GM13977 (cell line): Measurements from ENCODE around the gene NOP53.
"Not testable (repeated sequence)": the region's sequence is repeated elsewhere in the genome, so short reads cannot be mapped to it uniquely, and the experiment has no call there.

Experiments
- DNase-seq: peaks from one replicate; pipeline ENCODE4 v3.0.0; 2012; ENCODE audit warnings: low spot score
- in situ Hi-C: fragments of 300-500 bp; cut with MboI; formaldehyde crosslinking; loops from one replicate; pipeline ENCODE4 v1.12.0; 2022; ENCODE audit warnings: low sequenced_read_pairs, low pct_unique_long_range_greater_than_20kb, mixed read lengths, inconsistent platforms; ENCODE audit not compliant: unreplicated experiment
- TF ChIP-seq, protein P1 (sequence below): IDR thresholded peaks from 2 replicates; pipeline ENCODE4 v1.5.1; 2012; ENCODE audit warnings: mild to moderate bottlenecking, control low read depth; ENCODE audit not compliant: insufficient read depth; ENCODE audit errors: extremely low read depth, missing control alignments

Gene NOP53

DNA sequence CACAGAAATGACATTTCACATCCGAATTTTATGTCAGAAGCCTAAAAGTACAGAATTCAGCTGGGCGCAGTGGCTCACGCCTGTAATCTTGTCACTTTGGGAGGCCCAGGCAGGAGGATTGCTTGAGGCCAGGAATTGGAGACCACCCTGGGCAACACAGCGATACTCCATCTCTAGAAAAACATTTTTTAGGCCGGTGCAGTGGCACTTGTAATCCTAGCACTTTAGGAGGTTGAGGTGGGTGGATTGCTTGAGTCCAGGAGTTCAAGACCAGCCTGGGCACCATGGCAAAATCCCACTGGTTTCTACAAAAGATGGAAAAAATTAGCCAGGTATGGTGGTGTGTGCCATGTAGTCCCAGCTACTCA lies 15.3 kb downstream of the NOP53 start:
- in situ Hi-C loops: no loop called here
- TF ChIP-seq, protein P1, sequence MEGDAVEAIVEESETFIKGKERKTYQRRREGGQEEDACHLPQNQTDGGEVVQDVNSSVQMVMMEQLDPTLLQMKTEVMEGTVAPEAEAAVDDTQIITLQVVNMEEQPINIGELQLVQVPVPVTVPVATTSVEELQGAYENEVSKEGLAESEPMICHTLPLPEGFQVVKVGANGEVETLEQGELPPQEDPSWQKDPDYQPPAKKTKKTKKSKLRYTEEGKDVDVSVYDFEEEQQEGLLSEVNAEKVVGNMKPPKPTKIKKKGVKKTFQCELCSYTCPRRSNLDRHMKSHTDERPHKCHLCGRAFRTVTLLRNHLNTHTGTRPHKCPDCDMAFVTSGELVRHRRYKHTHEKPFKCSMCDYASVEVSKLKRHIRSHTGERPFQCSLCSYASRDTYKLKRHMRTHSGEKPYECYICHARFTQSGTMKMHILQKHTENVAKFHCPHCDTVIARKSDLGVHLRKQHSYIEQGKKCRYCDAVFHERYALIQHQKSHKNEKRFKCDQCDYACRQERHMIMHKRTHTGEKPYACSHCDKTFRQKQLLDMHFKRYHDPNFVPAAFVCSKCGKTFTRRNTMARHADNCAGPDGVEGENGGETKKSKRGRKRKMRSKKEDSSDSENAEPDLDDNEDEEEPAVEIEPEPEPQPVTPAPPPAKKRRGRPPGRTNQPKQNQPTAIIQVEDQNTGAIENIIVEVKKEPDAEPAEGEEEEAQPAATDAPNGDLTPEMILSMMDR: no peak
- no peak for DNase-seq

DNA sequence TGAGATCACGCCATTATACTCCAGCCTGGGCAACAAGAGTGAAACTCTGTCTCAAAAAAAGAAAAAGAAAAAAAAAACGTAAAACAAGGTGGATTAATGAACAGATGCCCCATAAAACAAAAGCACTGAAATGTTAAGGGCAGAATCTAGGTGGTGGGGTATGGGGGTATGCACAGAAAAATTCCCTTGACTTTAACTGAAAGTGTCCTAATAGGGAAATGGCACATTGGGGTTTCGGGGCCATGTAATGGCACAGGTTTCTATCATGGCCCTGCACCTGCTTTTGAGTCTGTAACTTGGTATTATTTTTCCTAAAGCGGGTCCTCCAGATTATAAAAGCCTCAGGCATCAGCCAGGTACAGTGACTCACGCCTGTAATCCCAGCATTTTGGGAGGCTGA lies 16.2 kb downstream of the NOP53 start:
- TF ChIP-seq, protein P1: no peak
- no peak for DNase-seq
- in situ Hi-C loops: no loop called here

DNA sequence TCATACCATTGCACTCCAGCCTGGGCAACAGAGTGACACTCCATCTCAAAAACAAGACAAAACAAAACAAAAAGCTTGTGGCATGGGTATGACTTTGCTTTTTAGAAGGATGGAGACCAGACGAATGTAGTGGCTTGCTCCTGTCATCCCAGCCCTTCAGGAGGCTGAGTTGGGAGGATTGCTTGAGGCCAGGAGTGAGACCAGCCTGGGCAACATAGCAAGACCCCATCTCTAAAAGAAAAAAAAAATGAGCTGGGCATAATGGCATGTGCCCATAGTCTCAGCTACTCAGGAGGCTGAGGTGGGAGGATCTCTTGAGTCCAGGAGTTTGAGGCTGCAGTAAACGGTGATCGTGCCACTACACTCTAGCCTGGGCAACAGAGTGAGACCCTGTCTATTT lies 16.8 kb downstream of the NOP53 start:
- in situ Hi-C loops: no loop called here
- TF ChIP-seq, protein P1: no peak

DNA sequence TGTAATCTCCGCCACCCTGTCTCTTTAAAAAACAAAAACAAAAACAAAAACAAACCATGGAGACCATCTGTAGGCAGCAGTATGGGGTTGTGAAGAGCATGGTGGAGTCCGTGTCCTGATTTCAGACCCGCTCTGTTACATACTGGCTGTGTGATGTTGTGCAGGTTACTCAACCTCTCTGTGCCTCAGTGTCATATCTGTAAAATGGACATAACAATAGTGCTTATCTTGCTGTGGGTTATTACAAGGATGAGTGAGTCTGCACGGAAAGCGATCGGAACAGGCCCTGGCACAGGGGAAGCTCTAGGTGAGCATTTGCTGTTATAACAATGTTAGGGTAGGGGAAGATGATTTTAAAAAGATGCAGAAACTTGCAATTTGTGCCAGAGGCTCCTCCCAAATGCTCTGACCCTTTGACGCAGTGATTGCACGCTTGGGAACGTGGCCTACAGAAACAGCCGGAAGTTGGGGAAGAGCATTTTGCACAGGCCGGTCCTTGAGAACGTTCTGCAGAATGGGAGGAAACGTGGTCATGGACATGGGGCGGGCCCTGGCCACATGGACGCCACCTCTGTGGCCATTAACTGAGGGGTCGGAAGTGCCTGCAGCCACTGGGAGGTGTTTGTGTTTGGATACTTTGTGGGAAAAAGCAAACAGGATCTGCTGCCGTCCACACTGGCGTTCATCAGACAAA lies 17.4 kb downstream of the NOP53 start:
- in situ Hi-C loops: no loop called here
- no peak for DNase-seq

More for the DNA sequence above, 16.8 kb downstream of the NOP53 start:
- no peak for DNase-seq

DNA sequence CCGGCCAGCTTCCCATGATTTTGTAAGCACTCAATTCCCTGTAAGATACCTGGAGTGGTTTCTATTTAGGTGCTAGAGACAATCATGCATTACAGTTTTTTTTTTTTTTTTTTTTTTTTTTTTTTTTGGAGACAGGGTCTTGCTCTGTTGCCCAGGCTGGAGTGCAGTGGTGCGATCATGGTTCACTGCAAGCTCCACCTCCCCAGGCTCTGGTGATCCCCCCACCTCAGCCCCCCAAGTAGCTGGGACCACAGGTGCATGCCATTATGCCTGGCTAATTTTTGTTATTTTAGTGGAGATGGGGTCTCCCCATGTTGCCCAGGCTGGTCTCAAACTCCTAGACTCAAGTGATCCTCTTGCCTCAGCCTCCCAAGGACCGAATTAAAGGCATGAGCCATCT lies 19.4 kb downstream of the NOP53 start:
- in situ Hi-C loops: not testable (repeated sequence)

More for the DNA sequence above, 17.4 kb downstream of the NOP53 start:
- TF ChIP-seq, protein P1: no peak

DNA sequence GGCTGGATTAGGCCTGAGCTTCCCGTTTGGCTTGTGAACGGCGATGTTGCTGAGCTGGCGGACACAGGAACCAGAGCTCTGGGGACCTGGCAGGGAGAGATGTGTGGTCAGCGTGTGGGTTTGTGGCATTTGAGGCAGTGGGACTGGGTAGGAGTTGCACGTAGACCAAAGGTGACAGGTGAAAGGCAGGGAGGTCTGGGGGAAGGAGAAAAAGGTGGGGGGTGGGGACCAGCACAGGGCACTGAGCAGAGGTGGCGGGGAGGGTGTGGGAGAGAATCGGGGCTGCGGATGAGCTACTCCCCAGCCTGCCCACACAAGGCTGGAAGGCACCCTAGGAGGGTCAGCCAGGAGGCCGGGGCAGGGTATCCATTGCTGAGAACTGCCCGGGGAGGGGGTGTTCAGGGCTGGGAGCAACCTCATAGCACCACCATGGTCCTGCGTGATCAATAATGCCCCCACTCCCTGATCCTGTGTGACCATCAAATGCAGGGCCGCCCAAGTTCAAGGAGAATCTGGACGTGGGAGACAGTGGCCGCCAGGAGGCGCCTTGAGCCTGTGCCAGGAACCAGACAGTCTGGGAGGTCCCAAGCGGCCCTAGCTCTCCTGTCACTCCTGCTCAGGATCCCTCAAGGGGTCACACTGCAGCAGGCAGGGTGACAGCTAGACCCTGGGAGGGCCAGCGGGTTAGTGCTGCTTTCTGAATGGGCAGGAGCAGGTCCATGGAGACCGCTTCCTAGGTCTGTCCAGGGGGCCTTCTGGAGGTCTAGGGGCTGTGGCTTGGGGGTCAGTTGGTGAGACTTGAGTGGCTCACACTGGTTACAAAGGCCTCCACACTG lies 20.4 kb downstream of the NOP53 start:
- no peak for DNase-seq
- TF ChIP-seq, protein P1: peak; percentile 86
- in situ Hi-C loops: no loop called here

More for the DNA sequence above, 19.4 kb downstream of the NOP53 start:
- DNase-seq: not testable (repeated sequence)

DNA sequence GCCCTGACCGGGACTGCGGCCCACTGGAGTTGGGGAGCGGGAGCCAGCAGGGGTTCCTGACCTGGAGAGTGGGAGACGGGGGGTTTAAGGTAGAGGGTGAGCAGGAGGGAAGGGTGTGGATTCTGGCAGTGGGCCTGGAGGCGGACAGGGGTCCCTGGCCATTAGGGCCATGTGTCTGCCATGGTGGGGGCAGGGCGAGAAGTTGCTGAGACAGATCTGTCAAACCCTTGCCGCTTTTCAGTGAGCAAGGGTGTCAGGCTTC lies 20.9 kb downstream of the NOP53 start:
- TF ChIP-seq, protein P1: no peak
- in situ Hi-C loops: no loop called here
- no peak for DNase-seq
